H1 (cell line): ENCODE data around the gene WDR5. TPM values are rescaled to one million over a fixed set of nuclear protein-coding genes. Genes with fewer than 3 reads are reported as not detected.

Experiments
- CTCF ChIA-PET: fragments of 300-600 bp; sonication (Branson Sonifier 250); formaldehyde crosslinking; loops from one replicate; lab custom pipeline; 2021; ENCODE audit not compliant: partially characterized antibody; lab: Charles Lee
- POLR2A ChIA-PET: fragments of 300-600 bp; sonication (Branson Sonifier 250); formaldehyde crosslinking; loops from one replicate; lab custom pipeline; 2021; ENCODE audit warnings: inconsistent platforms; ENCODE audit not compliant: partially characterized antibody; lab: Charles Lee
- DNase-seq, 2 experiments: peaks; one replicate each; pipeline versions ENCODE4 v3.0.0 to v3.0.0-alpha.2; 2010 to 2022; ENCODE audit warnings: low spot score in 2 of 2, low read depth in 1 of 2, mixed read lengths in 1 of 2
- FAIRE-seq: peaks from 2 replicates; lab custom pipeline; 2011; peaks lifted over from hg19 to GRCh38; lab: Jason Lieb, UNC
- H2AFZ ChIP-seq: 2 replicates; pipeline ENCODE4 v1.8.1; 2012; ENCODE audit warnings: low read length, inconsistent platforms
- H2AK5ac ChIP-seq: 2 replicates; pipeline ENCODE4 v1.6.1; 2013; ENCODE audit warnings: low read depth, low read length
- H2BK120ac ChIP-seq: replicated peaks from 2 replicates; pipeline ENCODE3; 2013; ENCODE audit warnings: low read depth, low read length, inconsistent platforms
- H2BK12ac ChIP-seq: 2 replicates; pipeline ENCODE4 v1.6.1; 2013; ENCODE audit warnings: low read depth, low read length
- H2BK15ac ChIP-seq: 2 replicates; pipeline ENCODE4 v1.6.1; 2013; ENCODE audit warnings: low read length
- H2BK20ac ChIP-seq: 2 replicates; pipeline ENCODE4 v1.6.1; 2013; ENCODE audit warnings: low read length
- H2BK5ac ChIP-seq: 2 replicates; pipeline ENCODE4 v1.6.1; 2013; ENCODE audit warnings: low read depth, low read length
- H3K14ac ChIP-seq: 2 replicates; pipeline ENCODE4 v1.6.1; 2013; ENCODE audit warnings: inconsistent platforms; ENCODE audit not compliant: insufficient read length
- H3K18ac ChIP-seq: 2 replicates; pipeline ENCODE4 v1.6.1; 2013; ENCODE audit warnings: low read length; ENCODE audit errors: extremely low read depth
- H3K23ac ChIP-seq: 2 replicates; pipeline ENCODE4 v1.6.1; 2013; ENCODE audit warnings: inconsistent platforms; ENCODE audit not compliant: insufficient read length
- H3K23me2 ChIP-seq: 2 replicates; pipeline ENCODE4 v1.6.1; 2013; ENCODE audit warnings: low read depth, low read length
- H3K27ac ChIP-seq: 2 replicates; pipeline ENCODE4 v1.6.1; 2011; ENCODE audit warnings: low read depth, low read length, inconsistent platforms
- H3K27me3 ChIP-seq, 4 experiments: replicated peaks in 1 of 4; 1 replicate in 1 of 4; 2 replicates in 3 of 4; pipeline versions ENCODE4 v1.6.1 to v1.8.1; 2011 to 2013; ENCODE audit warnings: low read length in 3 of 4, mild to moderate bottlenecking in 3 of 4, inconsistent platforms in 2 of 4, mixed read lengths in 2 of 4, moderate library complexity in 1 of 4; ENCODE audit not compliant: control insufficient read depth in 3 of 4, insufficient read depth in 3 of 4; ENCODE audit errors: extremely low read depth in 1 of 4
- H3K36me3 ChIP-seq, 4 experiments: 2 replicates each; pipeline versions ENCODE4 v1.6.1 to v1.8.1; 2011 to 2013; ENCODE audit warnings: mild to moderate bottlenecking in 4 of 4, low read length in 3 of 4, moderate library complexity in 2 of 4, control low read depth in 1 of 4, inconsistent platforms in 1 of 4; ENCODE audit not compliant: insufficient read depth in 4 of 4, control insufficient read depth in 2 of 4
- H3K4ac ChIP-seq: replicated peaks from 2 replicates; pipeline ENCODE3; 2013; ENCODE audit warnings: low read length, low read depth, mixed read lengths, inconsistent platforms; ENCODE audit not compliant: insufficient read length
- H3K4me1 ChIP-seq, 4 experiments: replicated peaks in 1 of 4; 1 replicate in 1 of 4; 2 replicates in 3 of 4; pipeline versions ENCODE4 v1.6.1 to v1.8.1; 2011 to 2013; ENCODE audit warnings: low read length in 3 of 4, inconsistent platforms in 2 of 4, mixed read lengths in 1 of 4; ENCODE audit not compliant: insufficient read depth in 4 of 4, control insufficient read depth in 3 of 4
- H3K4me2 ChIP-seq, 2 experiments: 2 replicates each; pipeline versions ENCODE4 v1.6.1 to v1.8.1; 2011 to 2013; ENCODE audit warnings: low read depth in 2 of 2, low read length in 2 of 2, control low read depth in 1 of 2, inconsistent platforms in 1 of 2, mild to moderate bottlenecking in 1 of 2; ENCODE audit not compliant: insufficient read depth in 1 of 2
- H3K4me3 ChIP-seq, 4 experiments: fragments of 200-600, 300-600 bp in 1 of 4; sonication (generic), shearing (Covaris generic), sonication (Bioruptor Twin) in 1 of 4; 2 replicates each; pipeline versions ENCODE4 v1.5.1 to v1.8.1; 2011 to 2016; ENCODE audit warnings: low read length in 4 of 4, low read depth in 3 of 4, control low read depth in 2 of 4, inconsistent platforms in 2 of 4, mild to moderate bottlenecking in 2 of 4, mixed read lengths in 1 of 4, moderate library complexity in 1 of 4; ENCODE audit not compliant: insufficient read depth in 2 of 4; ENCODE audit errors: extremely low read depth in 1 of 4
- H3K56ac ChIP-seq: replicated peaks from 2 replicates; pipeline ENCODE3; 2013; ENCODE audit warnings: low read depth, mild to moderate bottlenecking, mixed read lengths, low read length, inconsistent platforms; ENCODE audit not compliant: insufficient read length
- H3K79me1 ChIP-seq: 2 replicates; pipeline ENCODE4 v1.6.1; 2013; ENCODE audit warnings: low read depth, low read length, control low read depth
- H3K79me2 ChIP-seq, 2 experiments: 2 replicates each; pipeline versions ENCODE4 v1.6.1 to v1.8.1; 2012 to 2013; ENCODE audit warnings: low read length in 2 of 2, mild to moderate bottlenecking in 2 of 2, inconsistent platforms in 1 of 2; ENCODE audit not compliant: insufficient read depth in 2 of 2, control insufficient read depth in 1 of 2
- H3K9ac ChIP-seq, 4 experiments: replicated peaks in 1 of 4; 1 replicate in 1 of 4; 2 replicates in 3 of 4; pipeline versions ENCODE4 v1.6.1 to v1.8.1; 2011 to 2013; ENCODE audit warnings: low read depth in 3 of 4, low read length in 3 of 4, control low read depth in 2 of 4, mild to moderate bottlenecking in 2 of 4, moderate library complexity in 2 of 4, inconsistent platforms in 1 of 4; ENCODE audit errors: extremely low read depth in 1 of 4
- H3K9me3 ChIP-seq, 2 experiments: 2 replicates each; pipeline versions ENCODE4 v1.6.1 to v1.8.1; 2012 to 2013; ENCODE audit warnings: mild to moderate bottlenecking in 2 of 2, moderate library complexity in 2 of 2, control low read depth in 1 of 2, inconsistent platforms in 1 of 2, low read depth in 1 of 2, low read length in 1 of 2, mixed read lengths in 1 of 2; ENCODE audit not compliant: insufficient read depth in 2 of 2
- H4K20me1 ChIP-seq, 2 experiments: replicated peaks in 1 of 2; 2 replicates each; pipeline versions ENCODE3 to v1.8.1; 2011 to 2013; ENCODE audit warnings: inconsistent platforms in 2 of 2, low read length in 2 of 2, mild to moderate bottlenecking in 1 of 2; ENCODE audit not compliant: insufficient read depth in 2 of 2, control insufficient read depth in 1 of 2
- H4K5ac ChIP-seq: 2 replicates; pipeline ENCODE4 v1.6.1; 2013; ENCODE audit warnings: low read length, low read depth, mixed read lengths, inconsistent platforms; ENCODE audit not compliant: insufficient read length
- H4K8ac ChIP-seq: 2 replicates; pipeline ENCODE4 v1.8.0; 2013; ENCODE audit warnings: mild to moderate bottlenecking, moderate library complexity, low read length, inconsistent platforms; ENCODE audit not compliant: insufficient read depth; ENCODE audit errors: extremely low read depth
- H4K91ac ChIP-seq: replicated peaks from 2 replicates; pipeline ENCODE3; 2013; ENCODE audit warnings: low read length, mixed read lengths, inconsistent platforms; ENCODE audit not compliant: insufficient read length
- CBX5 ChIP-seq: fragments of 300-800, 300-1000 bp; sonication (generic); IDR thresholded peaks from 2 replicates; pipeline ENCODE4 v1.7.1; 2016; ENCODE audit warnings: antibody characterized with exemption, low read length, low read depth
- CREB1 ChIP-seq: IDR thresholded peaks from 2 replicates; pipeline ENCODE4 v1.6.1; 2012; ENCODE audit warnings: inconsistent platforms
- EP300 ChIP-seq, 2 experiments: IDR thresholded peaks; 1 replicate in 1 of 2; 2 replicates in 1 of 2; pipeline ENCODE4 v1.6.1; 2011 to 2012; ENCODE audit warnings: low read depth in 2 of 2, low read length in 2 of 2, mild to moderate bottlenecking in 2 of 2, borderline replicate concordance in 1 of 2, inconsistent platforms in 1 of 2, moderate library complexity in 1 of 2
- EZH2 ChIP-seq: fragments of 200-600 bp; sonication (generic); IDR thresholded peaks from 2 replicates; pipeline ENCODE4 v1.7.1; 2012; ENCODE audit warnings: low read depth, mild to moderate bottlenecking, moderate library complexity, low read length, inconsistent platforms; ENCODE audit not compliant: severe bottlenecking
- GTF2F1 ChIP-seq: IDR thresholded peaks from 2 replicates; pipeline ENCODE4 v1.6.1; 2012; ENCODE audit warnings: low read depth, low read length, improper control_type of control experiment, borderline replicate concordance
- MAFK ChIP-seq: IDR thresholded peaks from 2 replicates; pipeline ENCODE4 v1.6.1; 2012; ENCODE audit warnings: low read depth, mild to moderate bottlenecking, improper control_type of control experiment, low read length
- RAD21 ChIP-seq, 2 experiments: IDR thresholded peaks in 1 of 2; conservative IDR thresholded peaks in 1 of 2; 2 replicates each; pipeline ENCODE4 v1.6.1; 2011; ENCODE audit warnings: low read depth in 2 of 2, low read length in 2 of 2, improper control_type of control experiment in 1 of 2, inconsistent platforms in 1 of 2, mild to moderate bottlenecking in 1 of 2, moderate library complexity in 1 of 2
- RBBP5 ChIP-seq: IDR thresholded peaks from 2 replicates; pipeline ENCODE4 v1.7.1; 2012; ENCODE audit warnings: low read depth, mild to moderate bottlenecking, inconsistent platforms, low read length, moderate library complexity, borderline replicate concordance
- SIRT6 ChIP-seq: IDR thresholded peaks from one replicate; pipeline ENCODE4 v1.7.1; 2012; ENCODE audit warnings: low read length, inconsistent platforms
- TBP ChIP-seq: IDR thresholded peaks from 2 replicates; pipeline ENCODE4 v1.6.1; 2011; ENCODE audit warnings: low read depth, low read length, improper control_type of control experiment
- WGBS, 2 experiments: shearing (Covaris generic) in 1 of 2; methylation state at CpG; one replicate each; pipeline versions ENCODE4 v1.1.6 to v1.1.7; 2013 to 2015; ENCODE audit warnings: low lambda C conversion rate in 2 of 2, mixed read lengths in 2 of 2, inconsistent platforms in 1 of 2, low coverage in 1 of 2, missing lambda C conversion rate in 1 of 2; ENCODE audit not compliant: insufficient replicate concordance in 2 of 2, insufficient coverage in 1 of 2, insufficient read length in 1 of 2; ENCODE audit errors: extremely low coverage in 1 of 2, missing lambda C conversion rate in 1 of 2; 5-methylcytosine and 5-hydroxymethylcytosine counted together
- polyA plus RNA-seq, 7 experiments: library from polyadenylated mRNA; depleted of rRNA in 3 of 7; stranded (reverse) in 5 of 7; unstranded in 2 of 7; fragments of >200 nt in 5 of 7; fragments of 200-250 nt in 2 of 7; gene quantifications; 1 replicate in 5 of 7; 2 replicates in 1 of 7; 4 replicates in 1 of 7; pipeline versions ENCODE4 v1.2.1 to v1.2.3, GENCODE V29; 2011 to 2013; ENCODE audit warnings: missing spikeins in 2 of 7, mixed read lengths in 2 of 7
- total RNA-seq: library from RNA; stranded (reverse); fragmentation: NEBNext Ultra II Directional; extraction: Animal tissue kit (Norgen Biotek cat#: 25700); gene quantifications from 2 replicates; pipeline ENCODE4 v1.2.1, GENCODE V29; 2021

The WDR5 gene
- total and polyA plus RNA-seq, 2 of the 8 experiments (the other 6 are each of a cell fraction or from before 2014, with no cell fraction given), result 38.4 to 68.1 TPM

GRCh38 chr9:134127616-134128015 is 8.3 kb upstream of the WDR5 start:
- Histone ChIP-seq H4K91ac (no peak overlapping the region), H4K5ac (no peak overlapping the region), H3K14ac (no peak overlapping the region), H3K4ac (no peak overlapping the region), H3K18ac (no peak overlapping the region), H3K9ac (no peak overlapping the region), H3K27ac (no peak overlapping the region), H3K23ac (no peak overlapping the region), H4K8ac (no peak overlapping the region), H3K23me2 (no peaks in the 10 kb centered on the region), H3K9me3 (no peaks in the 10 kb centered on the region), H2BK120ac (no peak overlapping the region), H3K56ac (no peak overlapping the region), H2BK20ac (no peak overlapping the region), H3K36me3 (no peaks in the 10 kb centered on the region), H2AK5ac (no peak overlapping the region), H4K20me1 (no peaks in the 10 kb centered on the region), H2BK12ac (no peak overlapping the region), H3K4me1 (peaks cover 5 to 17% (median 12%) of the 10 kb centered on the region in 4 experiments), H3K4me2 (no peak overlapping the region), H2BK5ac (no peak overlapping the region), H3K27me3 (no peaks in the 10 kb centered on the region), H3K79me1 (peaks cover 2% of the 10 kb centered on the region; the same call in 1 of the 2 replicates), H2AFZ (no peak overlapping the region), H3K4me3 (no peak overlapping the region), H3K79me2 (no peaks in the 10 kb centered on the region), H2BK15ac (no peak overlapping the region)
- FAIRE-seq (no peak), DNase-seq (no peak)
- ChIA-PET POLR2A (no interaction called here), CTCF (no interaction called here)
- 83% methylated on average over 12 of the region's 12 CpGs; no CpG with 5 or more reads in 1 of the 2 experiments for WGBS, 2 experiments
- TF ChIP-seq TBP (no peak), MAFK (no peak), RBBP5 (no peak), EP300 (IDR thresholded peaks at IDR 0.05; ENCODE audit: borderline replicate concordance in 1 of 2, low read depth in 2 of 2, low read length in 2 of 2) (no peak), GTF2F1 (no peak), RAD21 (IDR thresholded peaks at IDR 0.05 in 1 of 2, conservative IDR thresholded peaks at IDR 0.05 in 1 of 2; ENCODE audit: low read depth in 2 of 2, low read length in 2 of 2) (no peak), SIRT6 (no peak), CBX5 (no peak), CREB1 (no peak), EZH2 (no peak)
